Measurements from ENCODE around the gene DLEC1.

GRCh38 chr3:38016410-38016809, 22.6 kb upstream of the DLEC1 start:
- no peak for TF ChIP-seq POLR2AphosphoS5 (IDR thresholded peaks at IDR 0.05; ENCODE audit: low read depth, low read length)
- no peak for TF ChIP-seq POLR2A (IDR thresholded peaks at IDR 0.05; ENCODE audit: low read depth, low read length)
- no peak for TF ChIP-seq PAX5 (IDR thresholded peaks at IDR 0.05; ENCODE audit: insufficient read depth, low read length, severe bottlenecking)
- no peak for TF ChIP-seq TAF1 (IDR thresholded peaks at IDR 0.05; ENCODE audit: low read depth, low read length)
- no peak for TF ChIP-seq SPI1 (IDR thresholded peaks at IDR 0.05; ENCODE audit: low read depth, low read length)
- TF ChIP-seq POU2F2 (IDR thresholded peaks at IDR 0.05; ENCODE audit: low read depth, low read length), result no peak
